Endothelial cell of umbilical vein (primary cell): Measurements from ENCODE around the gene RACGAP1. TPM values are rescaled to one million over a fixed set of nuclear protein-coding genes. Genes with fewer than 3 reads are reported as not detected.

Source experiments
- BruUV-seq: library from RNA; stranded (reverse); fragments of 400-500 nt; replicated peaks from 2 replicates; lab custom pipeline; 2021; lab: Mats Ljungman, UMichigan
- CTCF ChIA-PET: fragments of 300-600, 350-600 bp; sonication (Branson Sonifier 250); formaldehyde crosslinking; loops from one replicate; lab custom pipeline; 2021; ENCODE audit warnings: antibody characterized with exemption, inconsistent platforms; lab: Charles Lee
- POLR2A ChIA-PET: fragments of 300-600, 350-600 bp; sonication (Branson Sonifier 250); formaldehyde crosslinking; loops from one replicate; lab custom pipeline; 2021; ENCODE audit warnings: antibody characterized with exemption, inconsistent platforms; lab: Charles Lee
- DNase-seq: peaks from one replicate; pipeline ENCODE4 v3.0.0-alpha.2; 2011; ENCODE audit warnings: low read depth, low spot score
- FAIRE-seq: peaks from 2 replicates; lab custom pipeline; 2011; peaks lifted over from hg19 to GRCh38; lab: Jason Lieb, UNC
- H2AFZ ChIP-seq: 2 replicates; pipeline ENCODE4 v1.6.0; 2012; ENCODE audit warnings: low read depth, low read length, control low read depth, inconsistent platforms
- H3K27ac ChIP-seq: 2 replicates; pipeline ENCODE4 v1.5.1; 2011; ENCODE audit warnings: low read depth, mild to moderate bottlenecking, control low read depth, low read length, moderate library complexity; ENCODE audit not compliant: insufficient read depth
- H3K27me3 ChIP-seq, 2 experiments: 2 replicates each; pipeline versions ENCODE4 v1.6.0 to v1.6.1; 2011; ENCODE audit warnings: low read length in 2 of 2, mixed read lengths in 1 of 2; ENCODE audit not compliant: control insufficient read depth in 2 of 2, insufficient read depth in 2 of 2
- H3K36me3 ChIP-seq, 2 experiments: 2 replicates in 1 of 2; 3 replicates in 1 of 2; pipeline ENCODE4 v1.5.1; 2011; ENCODE audit warnings: low read length in 2 of 2, mild to moderate bottlenecking in 1 of 2, moderate library complexity in 1 of 2; ENCODE audit not compliant: control insufficient read depth in 2 of 2, insufficient read depth in 2 of 2; ENCODE audit errors: extremely low read depth in 1 of 2
- H3K4me1 ChIP-seq: 3 replicates; pipeline ENCODE4 v1.5.1; 2011; ENCODE audit warnings: mild to moderate bottlenecking, low read length; ENCODE audit not compliant: control insufficient read depth, insufficient read depth; ENCODE audit errors: extremely low read depth
- H3K4me2 ChIP-seq: 2 replicates; pipeline ENCODE4 v1.6.1; 2011; ENCODE audit warnings: low read length, control low read depth, mixed read lengths; ENCODE audit not compliant: insufficient read depth
- H3K4me3 ChIP-seq, 3 experiments: fragments of 200-600 bp in 1 of 3; sonication (generic), shearing (Covaris generic) in 1 of 3; replicated peaks in 1 of 3; 2 replicates each; pipeline ENCODE4 v1.5.1; 2011 to 2016; ENCODE audit warnings: control low read depth in 3 of 3, low read length in 3 of 3, mild to moderate bottlenecking in 2 of 3, inconsistent platforms in 1 of 3, low read depth in 1 of 3, moderate library complexity in 1 of 3; ENCODE audit not compliant: insufficient read depth in 1 of 3
- H3K79me2 ChIP-seq: 2 replicates; pipeline ENCODE4 v1.6.0; 2012; ENCODE audit warnings: low read length, inconsistent platforms; ENCODE audit not compliant: control insufficient read depth, insufficient read depth
- H3K9ac ChIP-seq: replicated peaks from 2 replicates; pipeline ENCODE3; 2011; ENCODE audit warnings: low read length, control low read depth; ENCODE audit not compliant: insufficient read depth; ENCODE audit errors: extremely low read depth
- H3K9me1 ChIP-seq: replicated peaks from 3 replicates; pipeline ENCODE4 v1.6.0; 2011; ENCODE audit warnings: mild to moderate bottlenecking, low read length; ENCODE audit not compliant: control insufficient read depth, insufficient read depth; ENCODE audit errors: extremely low read depth
- H3K9me3 ChIP-seq: replicated peaks from 2 replicates; pipeline ENCODE4 v1.5.1; 2012; ENCODE audit warnings: low read length, inconsistent platforms; ENCODE audit not compliant: control insufficient read depth, insufficient read depth
- H4K20me1 ChIP-seq: replicated peaks from 2 replicates; pipeline ENCODE3; 2011; ENCODE audit warnings: mild to moderate bottlenecking, low read length; ENCODE audit not compliant: control insufficient read depth, insufficient read depth; ENCODE audit errors: extremely low read depth
- CTCF ChIP-seq, 2 donors: IDR thresholded peaks; 1 replicate in 1 of 2; 2 replicates in 1 of 2; pipeline ENCODE4 v1.5.1; 2011; ENCODE audit warnings: low read length in 2 of 2, mild to moderate bottlenecking in 2 of 2, moderate library complexity in 2 of 2, control low read depth in 1 of 2, inconsistent platforms in 1 of 2, low read depth in 1 of 2; ENCODE audit not compliant: insufficient read depth in 1 of 2; ENCODE audit errors: extremely low read depth in 1 of 2
- EZH2 ChIP-seq: IDR thresholded peaks from 2 replicates; pipeline ENCODE4 v1.6.1; 2012; ENCODE audit warnings: borderline replicate concordance, low read depth, mild to moderate bottlenecking, moderate library complexity, low read length, inconsistent platforms; ENCODE audit not compliant: severe bottlenecking
- FOS ChIP-seq: IDR thresholded peaks from 2 replicates; pipeline ENCODE4 v1.6.1; 2011; ENCODE audit warnings: mild to moderate bottlenecking, low read length, moderate library complexity, borderline replicate concordance; ENCODE audit not compliant: insufficient read depth
- GATA2 ChIP-seq: IDR thresholded peaks from 2 replicates; pipeline ENCODE4 v1.7.0; 2011; ENCODE audit warnings: low read depth, mild to moderate bottlenecking, moderate library complexity, mixed read lengths, low read length; ENCODE audit not compliant: insufficient read length, insufficient read depth
- MAX ChIP-seq: IDR thresholded peaks from 2 replicates; pipeline ENCODE4 v1.6.1; 2011; ENCODE audit not compliant: insufficient read depth, insufficient read length
- MYC ChIP-seq: IDR thresholded peaks from one replicate; pipeline ENCODE4 v1.6.1; 2011; ENCODE audit warnings: mild to moderate bottlenecking, low read depth, low read length
- POLR2A ChIP-seq: IDR thresholded peaks from 2 replicates; pipeline ENCODE4 v1.6.1; 2012; ENCODE audit warnings: low read depth, mild to moderate bottlenecking, control low read depth, low read length
- POLR2AphosphoS5 ChIP-seq: IDR thresholded peaks from 2 replicates; pipeline ENCODE4 v1.6.1; 2012; ENCODE audit warnings: low read depth, mild to moderate bottlenecking, control low read depth, low read length, moderate library complexity; ENCODE audit not compliant: insufficient read depth
- dilution Hi-C: fragments of 300-500 bp; cut with MboI; formaldehyde crosslinking; loops from one replicate; pipeline ENCODE4 v1.15.0; 2019; ENCODE audit warnings: low sequenced_read_pairs; ENCODE audit not compliant: extremely low pct_ligation_motif_present
- intact Hi-C: fragments of 100-400 bp; cut with micrococcal nuclease; formaldehyde crosslinking; loops from one replicate; pipeline ENCODE4 v1.10.0; 2022
- polyA plus RNA-seq, 4 experiments: library from polyadenylated mRNA; depleted of rRNA in 3 of 4; stranded (reverse) in 3 of 4; unstranded in 1 of 4; fragments of >200 nt; gene quantifications; 2 replicates each; pipeline versions ENCODE4 v1.2.1 to v1.2.3, GENCODE V29; 2011 to 2012; ENCODE audit warnings: missing spikeins in 1 of 4
- total RNA-seq: library from RNA; stranded (reverse); gene quantifications from 2 replicates; pipeline ENCODE4 v1.2.3, GENCODE V29; 2021

RACGAP1 gene
- total and polyA plus RNA-seq, 2 donors (not counting 3 experiments of a cell fraction or from before 2014, with no cell fraction given): 16.5 to 56.3 TPM

GRCh38 chr12:49972641-49973360 lies 52.5 kb downstream of the RACGAP1 start, which contains the start of gene AQP6:
AQP6 (plus strand) TSS chr12:49972947; CDS start chr12:49973174, 227 bp downstream.
- dilution Hi-C loops: loop anchor here (25.0 kb wide), 1 partner anchor 90 kb away; the partner anchor contains the start of gene ASIC1
- Histone ChIP-seq H3K4me3 (no peak within 1 kb of the TSS), H3K36me3 (no peaks in the 10 kb centered on the region), H3K4me2 (no peak within 1 kb of the TSS), H3K27me3 (peaks cover 16 to 17% of the 10 kb centered on the region in 2 experiments), H3K27ac (no peak within 1 kb of the TSS), H3K4me1 (no peaks in the 10 kb centered on the region), H3K9me1 (no peaks in the 10 kb centered on the region), H4K20me1 (no peaks in the 10 kb centered on the region), H3K9me3 (no peaks in the 10 kb centered on the region), H3K9ac (no peak within 1 kb of the TSS), H3K79me2 (no peaks in the 10 kb centered on the region), H2AFZ (no peak within 1 kb of the TSS)
- BruUV-seq: no TSS peak
- ChIA-PET CTCF (interaction anchor here (1.1 to 11.4 kb wide), 7 partner anchors 11 to 104 kb away, joined by 3 to 317 read pairs (median 6); partner anchors contain the start of gene ASIC1), POLR2A (no interaction called here)
- DNase-seq (no peak), FAIRE-seq (no peak)
- intact Hi-C loops: no loop called here
- no peak for TF ChIP-seq CTCF (IDR thresholded peaks at IDR 0.05; ENCODE audit: extremely low read depth in 1 of 2, insufficient read depth in 1 of 2, low read depth in 1 of 2, low read length in 2 of 2)
- no peak for TF ChIP-seq MYC
- no peak for TF ChIP-seq MAX
- no peak for TF ChIP-seq GATA2
- TF ChIP-seq EZH2: no peak
- no peak for TF ChIP-seq POLR2A
- TF ChIP-seq POLR2AphosphoS5: no peak
- TF ChIP-seq FOS: no peak
